ENCODE measurements around the gene FAM83C. TPM values are rescaled to one million over a fixed set of nuclear protein-coding genes. Genes with fewer than 3 reads are reported as not detected.

The FAM83C gene
- total RNA-seq (2014; rRNA removed; shearing (Covaris generic)), result 0.37 and 0.81 TPM in 2 replicates

DNA sequence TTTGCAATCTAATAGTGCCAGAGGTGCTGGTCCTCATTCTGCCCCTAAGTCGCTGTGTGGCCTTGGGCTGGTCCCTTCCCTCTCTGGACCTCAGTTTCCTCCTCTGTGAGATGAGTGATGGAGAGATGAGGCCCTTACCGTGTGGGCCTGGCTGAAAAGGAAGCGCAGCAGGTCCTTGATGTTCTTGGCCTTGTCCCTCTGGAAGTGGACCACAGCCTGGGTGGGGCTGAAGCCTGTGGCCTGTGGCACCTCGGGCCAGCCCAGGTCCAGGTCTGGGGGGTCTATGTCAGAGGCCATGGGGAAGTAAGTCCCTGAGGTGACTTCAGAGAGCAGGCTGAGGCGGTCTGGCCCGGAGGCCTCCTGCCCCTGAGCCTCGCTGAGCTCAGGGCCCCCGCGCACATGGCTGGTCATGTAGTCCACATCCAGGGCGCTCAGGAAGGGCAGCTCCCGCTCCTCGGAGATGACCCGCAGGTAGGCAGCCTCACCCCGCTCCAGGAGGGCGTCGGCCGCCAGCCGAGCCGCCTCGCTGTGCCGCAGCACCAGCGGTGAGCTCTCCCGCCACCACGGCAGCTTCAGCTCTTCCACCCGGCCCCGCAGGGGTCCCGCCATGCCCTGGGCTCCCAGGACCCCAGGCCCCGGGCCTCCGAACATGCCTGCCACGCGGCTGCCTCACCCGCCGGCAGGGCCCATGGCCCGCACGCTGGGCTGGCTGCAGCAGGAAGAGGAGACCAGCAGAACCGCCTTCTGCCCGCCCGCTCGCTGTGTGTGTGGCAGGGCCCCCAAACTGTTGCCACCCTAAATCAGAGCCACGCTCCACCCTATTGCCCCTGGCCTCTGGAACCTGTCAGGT is at the start of gene FAM83C:
Gene FAM83C, minus strand, starts transcription at position 772 of the 850 bp plus-strand sequence. Its CDS starts 121 bp downstream, at position 651.
- no peak for DNase-seq (ENCODE audit: low spot score)

DNA sequence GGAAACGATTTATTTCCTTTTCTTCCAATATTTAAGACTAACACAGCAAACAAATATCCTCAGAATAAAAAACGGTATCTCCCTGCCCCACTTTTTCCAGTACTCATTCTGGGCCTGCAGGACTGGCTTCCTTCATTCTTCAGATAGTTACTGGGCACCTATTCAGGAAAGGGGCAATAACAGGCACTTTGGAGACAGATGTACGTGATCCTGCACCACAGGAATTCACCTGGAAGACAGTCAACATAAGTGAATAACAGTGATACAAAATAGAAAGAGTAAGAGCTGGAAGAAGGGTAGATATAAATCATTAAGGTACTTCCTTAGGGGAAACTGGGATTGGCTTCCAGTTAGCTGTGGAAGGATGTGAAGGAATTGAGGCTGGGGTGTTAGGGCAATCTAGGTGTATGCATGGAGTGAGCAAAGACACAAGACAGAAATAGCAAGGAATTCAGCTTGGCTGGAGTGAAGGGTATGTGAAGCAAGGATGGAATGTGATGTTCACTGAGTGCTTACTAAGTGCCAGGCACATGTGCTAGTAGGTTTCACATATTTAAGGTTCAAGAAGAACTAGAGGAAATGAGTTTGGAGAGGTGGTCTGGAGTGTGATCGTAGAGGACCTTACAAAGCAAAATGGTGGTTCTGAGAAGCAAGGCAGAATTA is 49.3 kb upstream of the FAM83C start:
- no peak for DNase-seq (ENCODE audit: low spot score)

DNA sequence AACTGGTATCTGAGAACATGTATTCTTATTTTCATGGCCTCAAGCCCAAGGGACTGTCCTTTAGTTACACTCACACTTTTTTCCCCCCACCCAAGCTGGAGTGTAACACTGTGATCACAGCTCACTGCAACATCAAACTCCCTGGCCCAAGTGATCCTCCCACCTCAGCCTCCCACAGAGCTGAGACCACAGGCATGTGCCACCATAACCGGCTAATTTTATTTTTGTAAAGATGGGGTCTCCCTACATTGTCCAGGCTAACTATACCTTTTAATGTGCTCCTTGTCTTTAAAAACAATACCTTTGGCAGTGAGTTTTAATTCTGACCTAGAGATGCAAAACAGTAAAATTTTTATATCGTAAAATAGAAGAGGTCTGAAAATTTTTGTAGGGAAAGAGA is 48.2 kb upstream of the FAM83C start:
- no peak for DNase-seq (ENCODE audit: low spot score)

DNA sequence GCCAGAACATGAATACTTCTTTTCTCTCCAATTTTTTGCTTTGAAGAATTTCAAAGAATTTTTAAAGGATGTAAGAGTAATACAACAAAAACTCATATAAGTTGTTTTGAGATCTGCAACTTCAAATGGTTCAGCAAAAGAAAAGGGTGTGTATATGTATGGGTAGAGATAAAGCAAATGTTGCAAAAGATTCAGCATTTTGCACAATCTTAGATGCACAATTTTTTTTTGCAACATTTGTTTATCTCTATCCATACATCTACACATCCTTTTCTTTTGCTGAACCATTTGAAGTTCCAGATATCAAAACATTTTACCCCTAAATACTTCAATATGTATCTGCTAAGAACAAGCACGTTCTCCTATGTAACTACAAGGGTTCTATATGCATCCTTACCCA is 47.4 kb upstream of the FAM83C start:
- no peak for DNase-seq (ENCODE audit: low spot score)

DNA sequence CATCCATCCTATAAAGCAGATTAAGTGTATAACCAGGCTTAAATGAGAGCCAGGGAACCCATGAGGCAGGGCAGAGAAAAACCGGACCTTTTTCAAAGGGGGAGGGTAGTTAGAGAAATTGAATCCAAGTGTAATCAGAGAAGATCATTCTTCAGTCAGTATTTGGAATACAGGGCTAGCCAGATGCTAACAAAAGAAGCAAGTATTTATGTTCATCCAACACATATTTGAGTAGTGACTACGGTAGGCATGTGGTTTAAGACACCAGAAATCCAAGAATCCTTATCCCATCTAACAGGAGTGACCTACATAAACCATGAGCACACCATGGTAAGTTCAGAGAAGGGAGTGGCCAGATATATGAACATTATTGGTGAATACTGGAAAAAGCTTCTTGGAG is 46.8 kb upstream of the FAM83C start:
- DNase-seq (ENCODE audit: low spot score), result no peak

DNA sequence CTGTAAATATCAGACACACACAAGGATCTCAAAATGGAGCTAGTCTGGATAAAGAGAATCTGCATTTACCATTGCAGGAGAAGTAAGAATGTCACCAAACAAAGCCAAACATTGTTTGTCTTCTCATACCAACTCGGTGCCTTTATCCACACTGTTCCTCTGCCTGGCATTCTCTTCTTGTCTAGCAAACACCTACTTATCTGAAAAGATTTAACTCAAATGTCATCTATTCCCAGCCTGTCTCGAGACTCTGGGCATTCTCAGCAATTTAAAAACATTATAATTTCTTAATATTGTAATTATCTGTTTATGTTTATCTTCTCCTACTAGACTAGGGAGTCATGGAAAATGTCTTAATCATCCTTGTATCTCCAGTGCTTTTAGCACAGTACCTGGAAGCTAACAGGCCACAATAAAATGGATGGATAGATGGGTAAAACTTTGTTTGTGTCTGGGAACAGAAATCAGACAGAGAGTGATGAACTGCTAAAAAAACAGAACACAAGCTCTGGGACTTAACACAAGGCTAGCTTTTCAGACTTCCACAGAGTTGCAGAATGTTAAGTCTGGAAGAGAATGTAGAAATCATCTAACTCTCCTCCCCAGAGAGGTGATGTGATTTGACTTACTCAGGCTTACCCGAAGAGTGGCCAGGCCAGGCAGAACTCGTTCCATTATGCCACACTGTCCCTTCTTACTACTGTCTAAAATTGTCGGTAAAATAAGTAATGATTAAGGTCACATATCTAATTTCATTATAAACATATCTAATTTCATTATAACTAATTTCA is 42.3 kb upstream of the FAM83C start:
- DNase-seq (ENCODE audit: low spot score), result no peak

DNA sequence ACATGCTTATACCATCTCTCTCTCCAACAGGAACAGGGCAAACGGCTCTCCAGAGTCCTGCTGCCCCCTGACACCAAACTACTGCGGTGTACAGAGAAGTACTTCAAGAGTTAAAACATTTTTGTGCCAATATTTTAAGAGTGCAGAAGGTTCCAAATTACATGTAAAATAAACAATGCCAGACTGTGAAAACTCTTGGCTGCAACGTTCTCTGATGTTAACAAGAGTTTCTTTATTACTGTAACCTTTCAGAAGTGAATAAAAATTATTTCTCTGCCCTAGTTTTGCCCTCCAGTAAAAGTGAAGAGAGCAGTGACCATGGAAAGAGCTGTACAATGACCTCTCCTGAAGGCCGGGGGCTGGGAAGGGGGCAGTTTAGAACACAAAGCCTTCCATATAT is 41.4 kb upstream of the FAM83C start:
- DNase-seq (ENCODE audit: low spot score), result no peak

DNA sequence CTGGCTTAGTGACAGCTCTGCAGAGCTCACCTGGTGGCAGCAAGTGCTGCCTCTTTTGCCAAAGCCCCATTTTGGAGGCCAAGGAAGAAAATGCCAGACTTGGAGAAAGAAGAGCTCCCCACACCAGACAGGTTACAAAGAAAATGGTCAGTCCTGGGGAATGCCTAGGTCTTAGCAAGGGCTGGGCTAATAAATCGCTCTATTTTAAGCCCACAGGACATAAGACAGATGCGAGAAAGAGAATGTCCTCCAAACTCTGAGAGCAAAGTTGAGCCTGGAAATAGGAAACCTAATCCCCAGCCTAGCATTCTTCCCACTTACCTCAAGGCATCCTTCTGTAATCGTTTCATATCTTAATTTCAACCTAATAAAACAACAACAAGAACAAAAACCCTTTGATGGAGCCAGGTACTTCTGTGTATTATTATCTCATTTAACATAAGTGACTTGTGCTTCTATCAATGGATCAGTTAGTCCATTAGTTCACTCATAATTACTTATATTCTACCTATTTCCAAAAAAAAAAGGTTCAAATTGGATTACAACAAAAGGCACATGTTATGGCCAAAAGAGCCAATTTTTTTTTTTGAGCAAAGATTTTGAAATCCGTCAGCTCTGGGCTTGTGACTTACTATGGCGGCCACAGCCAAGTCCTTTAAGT is 40.4 kb upstream of the FAM83C start:
- no peak for DNase-seq (ENCODE audit: low spot score)

DNA sequence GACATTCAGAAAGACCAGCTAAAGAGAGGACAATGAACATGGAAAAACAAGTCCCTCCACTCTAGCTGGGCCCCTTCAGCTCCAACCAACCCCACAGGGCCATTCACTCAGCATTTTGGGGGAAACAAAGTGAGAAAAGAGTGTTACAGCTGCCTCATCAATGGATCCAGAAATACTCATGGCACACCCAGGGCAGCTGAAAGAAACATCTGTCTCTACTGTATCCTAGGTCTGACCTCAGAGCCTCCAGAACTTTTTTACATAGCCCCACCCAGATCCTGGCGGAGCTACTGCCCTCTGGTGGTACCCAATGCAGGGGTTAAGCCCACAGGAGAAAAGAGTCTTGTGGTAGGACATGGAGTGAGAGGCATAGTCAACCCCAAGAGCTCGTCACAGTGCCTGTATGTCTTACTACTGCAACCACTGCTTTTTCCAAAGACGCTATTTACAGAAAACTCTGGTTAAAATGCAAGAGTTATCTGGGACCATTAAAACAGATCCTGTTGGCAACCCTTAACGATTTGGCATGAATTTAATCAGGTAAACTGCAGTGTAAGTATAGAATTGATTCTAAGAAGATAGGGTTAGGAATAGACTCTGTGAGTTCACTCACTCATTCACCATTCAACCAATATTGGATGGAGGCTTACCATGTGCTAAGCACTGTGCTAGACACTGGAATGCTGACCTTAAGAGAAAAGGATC is 37.4 kb upstream of the FAM83C start:
- peak; percentile 87 for DNase-seq (ENCODE audit: low spot score)

DNA sequence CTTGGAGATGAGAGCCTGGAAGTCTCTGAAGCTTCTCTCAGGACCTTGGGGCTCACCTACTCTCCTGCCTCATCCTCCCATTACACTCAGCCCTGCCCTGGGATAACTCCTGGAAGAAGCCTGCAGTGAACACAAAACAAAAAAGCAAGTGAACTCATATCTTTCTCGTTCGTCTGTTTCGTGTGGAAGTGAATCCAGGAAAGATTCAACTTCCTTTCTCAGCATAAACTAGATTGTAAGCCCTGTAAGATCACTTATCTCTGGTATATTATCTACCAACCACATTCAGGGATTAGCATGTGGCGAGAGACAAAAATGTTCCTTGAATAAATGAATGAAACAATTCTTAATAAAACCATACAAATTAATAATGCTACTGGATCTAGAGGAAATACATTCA is 36.5 kb upstream of the FAM83C start:
- DNase-seq (ENCODE audit: low spot score), result no peak

DNA sequence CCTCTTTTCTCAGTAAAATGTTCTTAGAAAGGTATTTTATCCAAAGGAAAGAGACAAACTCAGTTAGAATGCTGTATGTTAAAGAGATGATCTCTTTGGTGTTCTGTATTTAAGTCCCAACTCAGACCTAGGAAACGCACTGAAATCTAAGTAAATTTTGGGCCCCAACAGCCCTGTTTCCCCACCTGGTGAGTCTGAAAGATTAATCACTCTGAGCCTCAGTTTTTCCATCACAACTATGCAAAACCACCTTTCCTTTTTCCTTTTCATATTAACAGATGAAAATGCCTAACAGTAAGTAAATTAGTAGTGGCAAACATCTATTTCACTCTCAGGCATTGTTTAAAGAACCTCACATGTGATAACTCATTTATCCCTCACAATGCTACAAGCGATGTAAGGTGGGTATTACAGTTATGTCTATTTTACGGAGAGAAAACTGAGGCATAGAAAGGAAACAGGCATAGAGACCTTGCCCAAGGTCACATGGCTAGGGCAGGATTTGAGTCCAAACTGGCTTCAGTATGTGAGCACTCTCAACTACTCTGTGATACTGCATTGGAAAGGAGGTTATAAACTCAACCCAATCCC is 36.0 kb upstream of the FAM83C start:
- DNase-seq (ENCODE audit: low spot score), result no peak

DNA sequence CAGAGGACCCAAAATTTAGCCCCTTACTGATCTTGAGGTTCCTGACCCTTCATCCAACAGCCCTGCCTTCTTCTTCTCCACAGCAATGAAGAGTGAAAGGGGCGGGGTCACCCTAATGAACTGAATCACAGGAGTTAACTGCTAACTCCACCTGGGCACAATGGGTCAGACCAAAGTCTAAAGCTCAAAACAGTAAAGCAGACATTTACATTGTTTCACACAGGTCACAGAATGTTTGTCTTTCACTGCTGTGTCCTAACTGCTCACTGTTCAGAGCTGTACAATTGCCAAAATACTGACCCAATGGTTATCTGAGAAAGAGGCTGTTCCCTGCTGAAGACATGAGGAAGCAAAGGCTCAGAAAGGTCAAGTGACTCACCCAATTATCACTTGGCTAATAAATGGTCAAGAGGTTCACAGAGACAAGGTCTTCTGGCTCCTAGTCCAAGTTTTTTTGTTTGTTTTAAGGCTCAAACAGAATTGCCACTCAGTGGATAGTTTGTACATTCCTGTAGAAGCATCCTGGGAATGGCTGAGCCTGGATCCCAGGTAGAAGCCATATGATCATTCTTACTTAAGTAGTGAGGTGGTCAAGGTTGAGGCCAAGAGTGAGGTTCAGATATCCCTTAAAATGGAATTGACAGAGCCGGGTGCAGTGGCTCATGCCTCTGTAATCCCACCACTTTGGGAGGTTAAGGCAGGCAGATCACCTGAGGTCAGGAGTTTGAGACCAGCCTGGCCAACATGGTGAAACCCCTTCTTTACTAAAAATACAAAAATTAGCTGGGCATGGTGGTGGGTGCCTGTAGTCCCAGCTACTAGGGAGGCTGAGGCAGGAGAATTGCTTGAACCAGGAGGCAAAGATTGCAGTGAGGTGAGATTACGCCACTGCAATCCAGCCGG is 35.1 kb upstream of the FAM83C start:
- peak; percentile 75 for DNase-seq (ENCODE audit: low spot score)

DNA sequence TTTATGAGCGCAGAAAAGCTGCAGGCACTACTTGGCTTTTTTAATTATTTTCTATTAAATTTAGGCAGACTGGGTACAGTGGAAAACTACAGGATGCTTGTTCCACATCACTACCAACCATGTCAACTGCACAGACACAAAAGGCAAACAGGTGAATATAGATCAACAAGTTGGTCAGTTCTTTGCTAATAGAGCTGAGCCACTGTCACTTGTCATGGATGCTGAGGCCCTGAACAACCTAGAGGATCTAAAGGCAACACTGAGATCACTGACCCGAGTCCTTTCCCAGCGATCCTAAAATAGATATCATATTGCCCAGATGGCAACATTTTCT is 34.5 kb upstream of the FAM83C start:
- DNase-seq (ENCODE audit: low spot score), result no peak

DNA sequence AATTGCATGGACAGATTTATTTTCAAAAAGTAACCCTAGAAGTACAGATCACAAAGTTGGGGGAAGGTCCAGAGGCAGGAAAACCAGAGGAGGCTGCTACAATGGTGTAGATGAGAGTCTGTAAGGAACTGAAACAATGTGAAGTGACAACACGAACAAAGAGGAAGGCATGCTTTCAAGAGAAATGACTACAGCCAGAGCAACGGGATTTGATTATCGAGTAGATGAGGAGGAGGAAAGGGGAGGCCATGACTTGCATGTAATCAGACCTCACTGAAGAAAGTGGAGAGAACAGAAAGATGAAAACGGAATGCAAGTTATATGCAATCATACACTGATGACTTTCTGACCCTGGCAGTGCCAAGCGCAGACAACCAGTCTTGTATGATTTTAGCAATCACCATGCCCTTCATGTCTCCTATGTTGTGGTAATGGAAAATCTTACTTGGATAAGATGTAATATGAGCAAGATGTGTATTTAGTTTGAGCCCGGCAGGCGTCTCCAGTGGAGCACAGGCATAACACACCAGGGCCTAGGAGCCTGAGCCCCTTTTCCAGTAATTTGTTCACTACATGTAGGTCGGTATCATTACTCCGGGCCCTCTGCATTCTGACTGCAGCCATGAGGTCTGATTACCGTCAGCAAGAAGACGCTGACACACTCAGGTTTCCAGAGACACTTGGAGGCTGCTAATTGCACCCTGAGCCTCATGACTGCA is 34.0 kb upstream of the FAM83C start:
- DNase-seq (ENCODE audit: low spot score), result no peak

DNA sequence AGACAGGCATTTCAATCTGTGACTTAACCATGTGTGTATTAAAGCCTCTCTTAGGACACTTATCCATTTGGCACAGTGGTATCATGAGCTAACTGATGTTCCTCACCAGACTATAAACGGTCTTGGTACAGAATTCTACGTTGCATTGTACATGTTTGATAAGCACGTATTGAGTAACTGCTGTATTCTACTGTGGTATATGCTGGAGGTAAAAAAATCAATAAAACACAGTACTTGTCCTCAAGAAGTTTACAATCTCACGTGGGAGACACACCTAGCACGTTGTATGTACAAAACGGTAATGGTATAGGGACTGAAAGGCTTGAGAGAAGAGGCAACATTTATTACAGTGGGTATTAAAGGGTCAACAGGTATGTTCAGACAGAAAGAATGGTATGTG is 33.2 kb upstream of the FAM83C start:
- no peak for DNase-seq (ENCODE audit: low spot score)

DNA sequence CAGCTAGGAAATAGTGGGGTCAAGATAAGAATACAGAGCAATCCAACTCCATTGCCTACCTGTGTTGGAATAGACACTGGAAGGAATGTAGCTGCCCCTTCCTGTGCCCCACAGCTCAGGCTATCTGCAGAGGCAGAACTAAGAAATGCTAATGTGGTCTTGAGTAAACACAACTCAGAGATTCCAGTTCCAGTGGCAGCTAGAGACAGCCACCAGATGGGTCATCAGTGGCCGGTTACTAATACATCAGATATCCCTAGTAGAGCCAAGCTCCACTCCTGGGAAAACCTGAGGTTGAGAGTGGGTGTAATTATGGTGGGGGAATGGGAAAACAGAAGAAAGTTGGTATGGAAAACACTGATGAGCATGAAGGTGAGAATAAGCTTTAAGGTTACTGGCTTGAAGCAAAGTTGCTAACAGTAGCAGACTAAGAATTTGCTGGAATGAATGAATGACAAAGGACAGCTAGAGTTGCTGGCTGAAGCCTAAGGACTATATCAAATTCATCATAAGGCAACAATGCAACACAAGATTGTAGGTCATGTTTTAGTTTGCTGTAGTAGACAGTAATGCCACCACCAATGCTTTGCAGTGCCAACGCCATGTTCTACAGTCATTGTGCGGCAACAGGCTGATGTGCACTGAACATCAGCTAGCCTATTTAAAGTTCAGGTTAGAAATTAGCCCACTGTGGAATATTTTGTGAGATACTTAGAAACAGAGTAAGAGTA is 28.3 kb upstream of the FAM83C start:
- DNase-seq (ENCODE audit: low spot score), result peak; percentile 79

DNA sequence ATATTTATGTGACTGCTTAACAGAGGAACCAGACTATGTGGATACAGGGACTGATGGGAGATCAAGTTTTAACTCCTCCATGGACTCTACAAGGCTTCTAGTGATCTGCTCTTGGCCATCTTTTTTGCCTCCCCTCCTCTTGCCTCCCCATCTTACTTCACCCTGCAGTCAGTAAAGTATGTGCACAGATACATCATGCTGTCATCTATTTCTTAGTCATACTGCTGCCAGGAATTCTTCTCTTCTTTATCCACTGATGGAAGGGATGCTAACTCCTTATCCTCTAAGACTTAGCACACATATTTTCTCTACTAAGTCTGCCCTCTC is 27.6 kb upstream of the FAM83C start:
- no peak for DNase-seq (ENCODE audit: low spot score)

DNA sequence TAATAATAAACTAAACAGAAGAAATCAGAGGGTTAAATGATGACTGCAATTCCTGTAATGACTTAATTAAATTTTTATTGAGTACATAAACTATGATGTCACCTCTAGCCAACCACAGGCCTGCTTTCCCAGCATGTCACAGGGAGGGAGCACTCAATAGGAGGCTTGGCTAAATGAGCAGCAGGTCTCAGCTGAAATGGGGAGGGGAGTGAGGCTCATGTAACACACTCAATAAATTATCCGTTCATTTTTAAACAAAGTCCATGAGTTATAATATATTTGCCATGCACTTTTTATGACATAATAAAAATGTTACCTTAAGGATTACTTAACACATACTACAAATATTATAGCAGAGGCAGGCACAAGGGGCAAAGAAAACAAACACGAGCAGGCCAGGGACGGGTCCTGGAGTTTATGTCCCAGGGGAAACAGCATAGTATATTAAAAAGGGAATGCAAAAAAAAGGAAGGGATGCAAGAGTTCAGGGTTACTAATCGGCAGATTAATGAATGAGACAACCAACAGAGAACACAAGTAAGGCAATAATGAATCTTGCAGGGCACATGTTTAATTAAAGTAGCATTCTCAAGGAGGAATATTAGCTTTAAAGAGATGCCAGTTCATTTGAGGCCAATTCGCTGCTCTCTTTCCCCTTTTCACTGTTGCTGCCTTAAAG is 27.1 kb upstream of the FAM83C start:
- no peak for DNase-seq (ENCODE audit: low spot score)
